Endothelial cell of umbilical vein (primary cell): Measurements from ENCODE around the gene MMRN2. TPM values are rescaled to one million over a fixed set of nuclear protein-coding genes. Genes with fewer than 3 reads are reported as not detected.

Experiments used
- BruUV-seq: library from RNA; stranded (reverse); fragments of 400-500 nt; replicated peaks from 2 replicates; lab custom pipeline; 2021; lab: Mats Ljungman, UMichigan
- CTCF ChIA-PET: fragments of 300-600, 350-600 bp; sonication (Branson Sonifier 250); formaldehyde crosslinking; loops from one replicate; lab custom pipeline; 2021; ENCODE audit warnings: antibody characterized with exemption, inconsistent platforms; lab: Charles Lee
- POLR2A ChIA-PET: fragments of 300-600, 350-600 bp; sonication (Branson Sonifier 250); formaldehyde crosslinking; loops from one replicate; lab custom pipeline; 2021; ENCODE audit warnings: antibody characterized with exemption, inconsistent platforms; lab: Charles Lee
- DNase-seq: peaks from one replicate; pipeline ENCODE4 v3.0.0-alpha.2; 2011; ENCODE audit warnings: low read depth, low spot score
- FAIRE-seq: peaks from 2 replicates; lab custom pipeline; 2011; peaks lifted over from hg19 to GRCh38; lab: Jason Lieb, UNC
- H2AFZ ChIP-seq: 2 replicates; pipeline ENCODE4 v1.6.0; 2012; ENCODE audit warnings: low read depth, low read length, control low read depth, inconsistent platforms
- H3K27ac ChIP-seq: 2 replicates; pipeline ENCODE4 v1.5.1; 2011; ENCODE audit warnings: low read depth, mild to moderate bottlenecking, control low read depth, low read length, moderate library complexity; ENCODE audit not compliant: insufficient read depth
- H3K27me3 ChIP-seq, 2 experiments: 2 replicates each; pipeline versions ENCODE4 v1.6.0 to v1.6.1; 2011; ENCODE audit warnings: low read length in 2 of 2, mixed read lengths in 1 of 2; ENCODE audit not compliant: control insufficient read depth in 2 of 2, insufficient read depth in 2 of 2
- H3K36me3 ChIP-seq, 2 experiments: 2 replicates in 1 of 2; 3 replicates in 1 of 2; pipeline ENCODE4 v1.5.1; 2011; ENCODE audit warnings: low read length in 2 of 2, mild to moderate bottlenecking in 1 of 2, moderate library complexity in 1 of 2; ENCODE audit not compliant: control insufficient read depth in 2 of 2, insufficient read depth in 2 of 2; ENCODE audit errors: extremely low read depth in 1 of 2
- H3K4me1 ChIP-seq: 3 replicates; pipeline ENCODE4 v1.5.1; 2011; ENCODE audit warnings: mild to moderate bottlenecking, low read length; ENCODE audit not compliant: control insufficient read depth, insufficient read depth; ENCODE audit errors: extremely low read depth
- H3K4me2 ChIP-seq: 2 replicates; pipeline ENCODE4 v1.6.1; 2011; ENCODE audit warnings: low read length, control low read depth, mixed read lengths; ENCODE audit not compliant: insufficient read depth
- H3K4me3 ChIP-seq, 3 experiments: fragments of 200-600 bp in 1 of 3; sonication (generic), shearing (Covaris generic) in 1 of 3; replicated peaks in 1 of 3; 2 replicates each; pipeline ENCODE4 v1.5.1; 2011 to 2016; ENCODE audit warnings: control low read depth in 3 of 3, low read length in 3 of 3, mild to moderate bottlenecking in 2 of 3, inconsistent platforms in 1 of 3, low read depth in 1 of 3, moderate library complexity in 1 of 3; ENCODE audit not compliant: insufficient read depth in 1 of 3
- H3K79me2 ChIP-seq: 2 replicates; pipeline ENCODE4 v1.6.0; 2012; ENCODE audit warnings: low read length, inconsistent platforms; ENCODE audit not compliant: control insufficient read depth, insufficient read depth
- H3K9ac ChIP-seq: replicated peaks from 2 replicates; pipeline ENCODE3; 2011; ENCODE audit warnings: low read length, control low read depth; ENCODE audit not compliant: insufficient read depth; ENCODE audit errors: extremely low read depth
- H3K9me1 ChIP-seq: replicated peaks from 3 replicates; pipeline ENCODE4 v1.6.0; 2011; ENCODE audit warnings: mild to moderate bottlenecking, low read length; ENCODE audit not compliant: control insufficient read depth, insufficient read depth; ENCODE audit errors: extremely low read depth
- H3K9me3 ChIP-seq: replicated peaks from 2 replicates; pipeline ENCODE4 v1.5.1; 2012; ENCODE audit warnings: low read length, inconsistent platforms; ENCODE audit not compliant: control insufficient read depth, insufficient read depth
- H4K20me1 ChIP-seq: replicated peaks from 2 replicates; pipeline ENCODE3; 2011; ENCODE audit warnings: mild to moderate bottlenecking, low read length; ENCODE audit not compliant: control insufficient read depth, insufficient read depth; ENCODE audit errors: extremely low read depth
- EZH2 ChIP-seq: IDR thresholded peaks from 2 replicates; pipeline ENCODE4 v1.6.1; 2012; ENCODE audit warnings: borderline replicate concordance, low read depth, mild to moderate bottlenecking, moderate library complexity, low read length, inconsistent platforms; ENCODE audit not compliant: severe bottlenecking
- FOS ChIP-seq: IDR thresholded peaks from 2 replicates; pipeline ENCODE4 v1.6.1; 2011; ENCODE audit warnings: mild to moderate bottlenecking, low read length, moderate library complexity, borderline replicate concordance; ENCODE audit not compliant: insufficient read depth
- GATA2 ChIP-seq: IDR thresholded peaks from 2 replicates; pipeline ENCODE4 v1.7.0; 2011; ENCODE audit warnings: low read depth, mild to moderate bottlenecking, moderate library complexity, mixed read lengths, low read length; ENCODE audit not compliant: insufficient read length, insufficient read depth
- JUN ChIP-seq: IDR thresholded peaks from 2 replicates; pipeline ENCODE4 v1.6.1; 2011; ENCODE audit warnings: borderline replicate concordance, low read depth; ENCODE audit not compliant: insufficient read length, insufficient read depth
- MYC ChIP-seq: IDR thresholded peaks from one replicate; pipeline ENCODE4 v1.6.1; 2011; ENCODE audit warnings: mild to moderate bottlenecking, low read depth, low read length
- POLR2A ChIP-seq: IDR thresholded peaks from 2 replicates; pipeline ENCODE4 v1.6.1; 2012; ENCODE audit warnings: low read depth, mild to moderate bottlenecking, control low read depth, low read length
- POLR2AphosphoS5 ChIP-seq: IDR thresholded peaks from 2 replicates; pipeline ENCODE4 v1.6.1; 2012; ENCODE audit warnings: low read depth, mild to moderate bottlenecking, control low read depth, low read length, moderate library complexity; ENCODE audit not compliant: insufficient read depth
- dilution Hi-C: fragments of 300-500 bp; cut with MboI; formaldehyde crosslinking; loops from one replicate; pipeline ENCODE4 v1.15.0; 2019; ENCODE audit warnings: low sequenced_read_pairs; ENCODE audit not compliant: extremely low pct_ligation_motif_present
- intact Hi-C: fragments of 100-400 bp; cut with micrococcal nuclease; formaldehyde crosslinking; loops from one replicate; pipeline ENCODE4 v1.10.0; 2022
- polyA plus RNA-seq, 4 experiments: library from polyadenylated mRNA; depleted of rRNA in 3 of 4; stranded (reverse) in 3 of 4; unstranded in 1 of 4; fragments of >200 nt; gene quantifications; 2 replicates each; pipeline versions ENCODE4 v1.2.1 to v1.2.3, GENCODE V29; 2011 to 2012; ENCODE audit warnings: missing spikeins in 1 of 4
- total RNA-seq: library from RNA; stranded (reverse); gene quantifications from 2 replicates; pipeline ENCODE4 v1.2.3, GENCODE V29; 2021
- TF ChIP-seq, protein P1 (sequence below): IDR thresholded peaks from 2 replicates; pipeline ENCODE4 v1.6.1; 2011; ENCODE audit not compliant: insufficient read depth, insufficient read length
- TF ChIP-seq, protein P2 (sequence below), 2 donors: IDR thresholded peaks; 1 replicate in 1 of 2; 2 replicates in 1 of 2; pipeline ENCODE4 v1.5.1; 2011; ENCODE audit warnings: low read length in 2 of 2, mild to moderate bottlenecking in 2 of 2, moderate library complexity in 2 of 2, control low read depth in 1 of 2, inconsistent platforms in 1 of 2, low read depth in 1 of 2; ENCODE audit not compliant: insufficient read depth in 1 of 2; ENCODE audit errors: extremely low read depth in 1 of 2

MMRN2 gene
- total and polyA plus RNA-seq, 2 donors (not counting 3 experiments of a cell fraction or from before 2014, with no cell fraction given), result 154 to 169 TPM

DNA sequence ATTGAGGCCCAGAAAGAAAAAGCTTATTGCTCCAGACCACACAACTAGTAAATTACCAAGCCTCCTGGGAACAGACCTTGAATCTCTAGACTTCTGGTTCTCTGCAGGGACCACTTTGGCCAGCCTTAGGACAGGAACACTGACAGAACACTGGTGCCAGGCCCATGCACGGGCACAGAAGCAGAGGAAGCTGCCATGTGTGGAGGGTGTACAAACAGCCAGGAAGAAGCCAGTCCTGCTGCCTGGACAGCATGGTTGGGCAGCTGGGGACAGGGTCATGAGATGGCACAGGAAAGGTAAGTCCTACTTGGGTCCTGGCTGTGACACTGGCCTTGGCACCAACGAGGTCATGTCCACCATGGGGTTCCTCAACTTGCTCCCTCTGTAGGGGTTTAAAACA, 19.2 kb downstream of the MMRN2 start:
- TF ChIP-seq GATA2 (no peak), EZH2 (no peak), FOS (no peak), POLR2A (no peak), JUN (no peak), MYC (no peak), POLR2AphosphoS5 (no peak)
- TF ChIP-seq, protein P1, sequence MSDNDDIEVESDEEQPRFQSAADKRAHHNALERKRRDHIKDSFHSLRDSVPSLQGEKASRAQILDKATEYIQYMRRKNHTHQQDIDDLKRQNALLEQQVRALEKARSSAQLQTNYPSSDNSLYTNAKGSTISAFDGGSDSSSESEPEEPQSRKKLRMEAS, result no peak
- TF ChIP-seq, protein P2, sequence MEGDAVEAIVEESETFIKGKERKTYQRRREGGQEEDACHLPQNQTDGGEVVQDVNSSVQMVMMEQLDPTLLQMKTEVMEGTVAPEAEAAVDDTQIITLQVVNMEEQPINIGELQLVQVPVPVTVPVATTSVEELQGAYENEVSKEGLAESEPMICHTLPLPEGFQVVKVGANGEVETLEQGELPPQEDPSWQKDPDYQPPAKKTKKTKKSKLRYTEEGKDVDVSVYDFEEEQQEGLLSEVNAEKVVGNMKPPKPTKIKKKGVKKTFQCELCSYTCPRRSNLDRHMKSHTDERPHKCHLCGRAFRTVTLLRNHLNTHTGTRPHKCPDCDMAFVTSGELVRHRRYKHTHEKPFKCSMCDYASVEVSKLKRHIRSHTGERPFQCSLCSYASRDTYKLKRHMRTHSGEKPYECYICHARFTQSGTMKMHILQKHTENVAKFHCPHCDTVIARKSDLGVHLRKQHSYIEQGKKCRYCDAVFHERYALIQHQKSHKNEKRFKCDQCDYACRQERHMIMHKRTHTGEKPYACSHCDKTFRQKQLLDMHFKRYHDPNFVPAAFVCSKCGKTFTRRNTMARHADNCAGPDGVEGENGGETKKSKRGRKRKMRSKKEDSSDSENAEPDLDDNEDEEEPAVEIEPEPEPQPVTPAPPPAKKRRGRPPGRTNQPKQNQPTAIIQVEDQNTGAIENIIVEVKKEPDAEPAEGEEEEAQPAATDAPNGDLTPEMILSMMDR (IDR thresholded peaks at IDR 0.05; ENCODE audit: extremely low read depth in 1 of 2, insufficient read depth in 1 of 2, low read depth in 1 of 2, low read length in 2 of 2), result no peak

More for the DNA sequence above, 19.2 kb downstream of the MMRN2 start:
- no peaks in the 10 kb centered on the region for H3K9me1 ChIP-seq
- dilution Hi-C loops, result no loop called here
- H3K9ac ChIP-seq, result no peak overlapping the region
- no peak for FAIRE-seq
- no peak overlapping the region for H3K27ac ChIP-seq
- CTCF ChIA-PET, result interaction anchor here (0.7 to 12.5 kb wide), 5 partner anchors 9 to 214 kb away, joined by 3 to 325 read pairs (median 5); partner anchors contain the start of genes ADIRF, MMRN2 and SNCG
- H3K9me3 ChIP-seq, result no peaks in the 10 kb centered on the region
- H3K4me3 ChIP-seq, result no peak overlapping the region
- no peak for DNase-seq
- H4K20me1 ChIP-seq, result no peaks in the 10 kb centered on the region
- no peak overlapping the region for H2AFZ ChIP-seq
- peaks cover 44 to 60% of the 10 kb centered on the region in 2 experiments for H3K36me3 ChIP-seq
- no peak overlapping the region for H3K4me2 ChIP-seq
- H3K4me1 ChIP-seq, result no peaks in the 10 kb centered on the region
- no peaks in the 10 kb centered on the region for H3K27me3 ChIP-seq
- BruUV-seq, result no TSS peak
- peaks cover 17% of the 10 kb centered on the region for H3K79me2 ChIP-seq
- POLR2A ChIA-PET, result no interaction called here
- intact Hi-C loops, result no loop called here
